HCT116 (cell line): ENCODE results near the gene OXCT2. TPM values are rescaled to one million over a fixed set of nuclear protein-coding genes. Genes with fewer than 3 reads are reported as not detected.
"Not testable (repeated sequence)": the region's sequence is repeated elsewhere in the genome, so short reads cannot be mapped to it uniquely, and the experiment has no call there.

Experiments
- ATAC-seq: fragments of 200-7000 bp; cut with Tn5 transposase; 2 replicates; pipeline ENCODE4 v1.9.1; 2020; ENCODE audit warnings: mild to moderate bottlenecking, moderate library complexity
- BruUV-seq: library from RNA; stranded (reverse); fragments of 400-500 nt; replicated peaks from 2 replicates; lab custom pipeline; 2021; lab: Mats Ljungman, UMichigan
- CTCF ChIA-PET: fragments of 300-600 bp; sonication (Branson Sonifier 250); formaldehyde crosslinking; loops from one replicate; lab custom pipeline; 2021; ENCODE audit warnings: antibody characterized with exemption; lab: Charles Lee
- POLR2A ChIA-PET: fragments of 300-600, 350-600 bp; sonication (Branson Sonifier 250); formaldehyde crosslinking; loops from one replicate; lab custom pipeline; 2021; ENCODE audit warnings: antibody characterized with exemption; lab: Charles Lee
- RAD21 ChIA-PET, 2 experiments: fragments of 300-600 bp; sonication (Branson Sonifier 250); formaldehyde crosslinking; loops; one replicate each; lab custom pipeline; 2023; ENCODE audit warnings: low total read pairs in 2 of 2; ENCODE audit not compliant: uncharacterized antibody in 2 of 2, unreplicated experiment in 2 of 2, low non-redundant PET in 1 of 2; lab: Charles Lee
- DNase-seq: peaks from one replicate; pipeline ENCODE4 v3.0.0-alpha.2; 2010; ENCODE audit warnings: low read depth, low spot score
- H2AFZ ChIP-seq: fragments of 200-600 bp; shearing (Covaris generic), sonication (generic); 2 replicates; pipeline ENCODE4 v1.6.1; 2017; ENCODE audit warnings: low read depth, mixed run types, mixed read lengths, antibody characterized with exemption, low read length; ENCODE audit not compliant: poor library complexity, severe bottlenecking
- H3K27ac ChIP-seq: 2 replicates; pipeline ENCODE4 v1.5.1; 2012; ENCODE audit warnings: low read depth, low read length
- H3K27me3 ChIP-seq: fragments of 200-600 bp; sonication (generic); 2 replicates; pipeline ENCODE4 v1.6.1; 2016; ENCODE audit warnings: mixed run types, low read length, mixed read lengths; ENCODE audit not compliant: insufficient read depth
- H3K36me3 ChIP-seq, 2 experiments: fragments of 200-500 bp in 1 of 2; fragments of 200-600 bp in 1 of 2; sonication (Bioruptor generic) in 1 of 2; sonication (generic) in 1 of 2; 2 replicates each; pipeline versions ENCODE4 v1.5.1 to v1.6.1; 2014 to 2016; ENCODE audit warnings: low read length in 2 of 2, inconsistent platforms in 1 of 2, mixed read lengths in 1 of 2, mixed run types in 1 of 2; ENCODE audit not compliant: insufficient read depth in 2 of 2, control insufficient read depth in 1 of 2
- H3K4me1 ChIP-seq, 2 experiments: fragments of 200-600 bp in 1 of 2; sonication (generic) in 1 of 2; 2 replicates each; pipeline versions ENCODE4 v1.5.1 to v1.6.1; 2012 to 2017; ENCODE audit warnings: low read length in 2 of 2, inconsistent platforms in 1 of 2, mild to moderate bottlenecking in 1 of 2, mixed read lengths in 1 of 2, mixed run types in 1 of 2, moderate library complexity in 1 of 2; ENCODE audit not compliant: insufficient read depth in 2 of 2, control insufficient read depth in 1 of 2
- H3K4me2 ChIP-seq: fragments of 200-600 bp; sonication (generic); 2 replicates; pipeline ENCODE4 v1.6.1; 2017; ENCODE audit warnings: mixed run types, low read length, mixed read lengths
- H3K4me3 ChIP-seq, 2 experiments: fragments of 200-600 bp in 1 of 2; sonication (generic) in 1 of 2; replicated peaks in 1 of 2; 2 replicates each; pipeline ENCODE4 v1.5.1; 2011 to 2016; ENCODE audit warnings: low read length in 2 of 2, control low read depth in 1 of 2, low read depth in 1 of 2, mild to moderate bottlenecking in 1 of 2, mixed read lengths in 1 of 2, mixed run types in 1 of 2
- H3K79me2 ChIP-seq: fragments of 200-600 bp; sonication (generic); 2 replicates; pipeline ENCODE4 v1.6.1; 2017; ENCODE audit warnings: mild to moderate bottlenecking, mixed run types, low read length, moderate library complexity, mixed read lengths; ENCODE audit not compliant: insufficient read depth
- H3K9ac ChIP-seq: fragments of 200-600 bp; sonication (generic); 2 replicates; pipeline ENCODE4 v1.6.1; 2016; ENCODE audit warnings: low read length, mixed read lengths
- H3K9me2 ChIP-seq: fragments of 200-600 bp; sonication (generic), shearing (Covaris generic); 2 replicates; pipeline ENCODE4 v1.6.1; 2017; ENCODE audit warnings: mixed run types, mild to moderate bottlenecking, moderate library complexity; ENCODE audit not compliant: insufficient read depth
- H3K9me3 ChIP-seq, 2 experiments: fragments of 200-500 bp in 1 of 2; fragments of 200-600 bp in 1 of 2; sonication (Bioruptor generic) in 1 of 2; sonication (generic) in 1 of 2; 2 replicates each; pipeline ENCODE4 v1.6.1; 2014 to 2017; ENCODE audit warnings: low read length in 2 of 2, mixed read lengths in 2 of 2, inconsistent platforms in 1 of 2, low read depth in 1 of 2, mild to moderate bottlenecking in 1 of 2, mixed run types in 1 of 2, moderate library complexity in 1 of 2; ENCODE audit not compliant: control insufficient read depth in 1 of 2, insufficient read depth in 1 of 2
- H4K20me1 ChIP-seq: fragments of 200-600 bp; sonication (generic), shearing (Covaris generic); 2 replicates; pipeline ENCODE4 v1.6.1; 2017; ENCODE audit warnings: mixed run types, mild to moderate bottlenecking, moderate library complexity; ENCODE audit not compliant: insufficient read depth
- intact Hi-C: fragments of 100-400 bp; cut with micrococcal nuclease; formaldehyde crosslinking; loops from 2 replicates; pipeline ENCODE4 v1.10.0; 2022
- total RNA-seq: library from RNA; stranded (reverse); gene quantifications from one replicate; pipeline ENCODE4 v1.2.1, GENCODE V29; 2021; ENCODE audit not compliant: unreplicated experiment

Gene OXCT2
- total RNA-seq, 1 experiment from 2014 or later, result 3.7 TPM

- H3K36me3 ChIP-seq, ATAC-seq, H3K4me2 ChIP-seq, POLR2A ChIA-PET, H3K4me3 ChIP-seq, H3K9ac ChIP-seq, H2AFZ ChIP-seq, BruUV-seq, intact Hi-C loops, CTCF ChIA-PET, H3K9me3 ChIP-seq, H3K27me3 ChIP-seq, RAD21 ChIA-PET, H3K9me2 ChIP-seq, H4K20me1 ChIP-seq, H3K79me2 ChIP-seq, DNase-seq, H3K4me1 ChIP-seq, H3K27ac ChIP-seq: not testable (repeated sequence)
Observed at GRCh38 chr1:39769502-39769901, 1.6 kb downstream of the OXCT2 start.

DNA sequence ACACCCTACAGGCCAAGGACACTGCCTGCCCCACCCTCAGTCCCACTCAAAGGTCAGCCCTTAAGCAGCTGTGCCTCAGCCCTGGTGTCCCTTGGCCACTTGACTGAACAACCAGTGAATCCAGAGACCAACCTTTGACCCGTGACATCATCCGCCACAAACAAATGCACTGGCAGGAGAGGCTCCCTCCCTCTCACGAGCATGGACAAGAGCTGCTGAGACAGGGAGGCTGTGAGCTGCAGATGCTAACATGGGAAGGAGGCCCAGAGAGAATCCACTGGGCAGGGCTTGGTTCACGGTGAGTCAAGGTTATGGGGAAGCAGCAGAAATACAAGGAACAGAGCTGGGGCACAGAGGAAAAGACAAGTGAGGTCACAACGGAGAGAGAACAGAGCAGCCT is 4.7 kb downstream of the OXCT2 start:
- BruUV-seq, H3K36me3 ChIP-seq: not testable (repeated sequence)

GRCh38 chr1:39764512-39764911 is 6.6 kb downstream of the OXCT2 start:
- H3K4me3 ChIP-seq, H3K9me3 ChIP-seq, H3K4me1 ChIP-seq, BruUV-seq, intact Hi-C loops, H3K27ac ChIP-seq, H3K9me2 ChIP-seq, H3K79me2 ChIP-seq, H4K20me1 ChIP-seq, H3K27me3 ChIP-seq, H3K4me2 ChIP-seq, H2AFZ ChIP-seq, DNase-seq, CTCF ChIA-PET, H3K36me3 ChIP-seq, RAD21 ChIA-PET, H3K9ac ChIP-seq, POLR2A ChIA-PET, ATAC-seq: not testable (repeated sequence)

More for the DNA sequence above, 4.7 kb downstream of the OXCT2 start:
- H4K20me1 ChIP-seq, H3K4me1 ChIP-seq, DNase-seq, H3K27ac ChIP-seq, intact Hi-C loops, RAD21 ChIA-PET, H3K9me3 ChIP-seq, H2AFZ ChIP-seq, H3K4me3 ChIP-seq, H3K9me2 ChIP-seq, H3K27me3 ChIP-seq, H3K4me2 ChIP-seq, CTCF ChIA-PET, H3K79me2 ChIP-seq, H3K9ac ChIP-seq, POLR2A ChIA-PET: not testable (repeated sequence)
- 0 out of 2 replicates have a peak, but pooled peaks have one; percentile 22 for ATAC-seq

DNA sequence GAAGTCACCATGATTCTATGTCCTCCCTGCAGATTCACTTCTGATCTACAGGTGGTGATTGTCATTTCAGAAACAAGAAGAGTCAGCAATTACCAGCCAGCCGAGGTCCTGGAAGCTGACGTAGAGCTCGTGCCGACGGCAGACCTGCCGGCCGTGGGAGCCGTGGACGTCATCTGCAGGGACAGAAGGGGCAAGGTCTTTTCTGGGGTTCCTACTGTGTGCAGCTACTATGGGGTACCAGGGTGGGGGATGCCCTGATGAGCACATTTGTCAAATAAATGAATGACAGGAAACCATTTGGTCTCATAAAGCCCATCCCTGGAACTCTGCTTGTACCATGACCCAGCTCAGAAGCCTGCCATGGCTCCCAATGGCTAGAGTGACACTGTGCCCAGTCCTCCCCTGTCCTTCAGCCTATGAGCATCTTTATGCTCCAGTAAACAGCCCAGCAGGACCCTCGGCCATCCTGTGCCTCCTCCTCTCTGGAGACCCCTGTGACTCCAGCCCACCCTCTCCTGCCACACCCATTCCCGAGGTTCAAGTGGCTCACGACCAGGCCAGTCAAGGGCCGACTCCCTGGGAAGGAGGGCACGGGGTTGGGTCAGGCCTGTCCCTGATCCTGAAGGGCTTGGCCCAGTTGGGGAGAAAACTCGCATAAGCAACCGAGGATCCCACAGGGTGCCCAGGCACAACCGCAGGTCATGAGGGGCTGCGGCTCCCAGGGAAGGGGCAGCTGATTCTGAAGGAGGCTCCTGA is 7.4 kb downstream of the OXCT2 start:
- H3K4me2 ChIP-seq, BruUV-seq, RAD21 ChIA-PET, POLR2A ChIA-PET, H3K27me3 ChIP-seq, H3K36me3 ChIP-seq, H3K27ac ChIP-seq, H3K9me3 ChIP-seq, H3K79me2 ChIP-seq, H2AFZ ChIP-seq, H4K20me1 ChIP-seq, H3K9me2 ChIP-seq, H3K4me1 ChIP-seq, CTCF ChIA-PET, intact Hi-C loops, DNase-seq, ATAC-seq, H3K4me3 ChIP-seq, H3K9ac ChIP-seq: not testable (repeated sequence)
